ENCODE results near the gene TBX2.
"Not testable (repeated sequence)": the region's sequence is repeated elsewhere in the genome, so short reads cannot be mapped to it uniquely, and the experiment has no call there.

TBX2 gene

GRCh38 chr17:61414141-61414935 lies 14.7 kb downstream of the TBX2 start:
- no peak for DNase-seq

- no peak for DNase-seq
These were observed 15.3 kb downstream of the TBX2 start for GRCh38 chr17:61414936-61415251.

GRCh38 chr17:61415374-61416210 lies 15.9 kb downstream of the TBX2 start:
- no peak for DNase-seq

- no peak for DNase-seq
These were observed 16.5 kb downstream of the TBX2 start for GRCh38 chr17:61416211-61416539.

GRCh38 chr17:61416540-61417363 lies 17.1 kb downstream of the TBX2 start:
- peak; percentile 31 to 54 for DNase-seq

GRCh38 chr17:61418449-61418848 lies 18.8 kb downstream of the TBX2 start:
- DNase-seq = no peak

- no peak for DNase-seq
These were observed 19.9 kb downstream of the TBX2 start for GRCh38 chr17:61419496-61420046.

- no peak for DNase-seq
These were observed 20.4 kb downstream of the TBX2 start for GRCh38 chr17:61420052-61420451.

- DNase-seq = no peak
These were observed 21.2 kb downstream of the TBX2 start for GRCh38 chr17:61420745-61421398.

GRCh38 chr17:61421460-61421859 lies 21.8 kb downstream of the TBX2 start:
- no peak for DNase-seq

GRCh38 chr17:61422116-61422799 lies 22.6 kb downstream of the TBX2 start:
- DNase-seq = no peak

GRCh38 chr17:61422869-61423268 lies 23.2 kb downstream of the TBX2 start:
- no peak for DNase-seq

GRCh38 chr17:61423967-61424649 lies 24.5 kb downstream of the TBX2 start:
- no peak for DNase-seq

GRCh38 chr17:61425682-61426481 lies 26.2 kb downstream of the TBX2 start:
- DNase-seq = no peak

- no peak for DNase-seq
These were observed 27.1 kb downstream of the TBX2 start for GRCh38 chr17:61426482-61427304.

GRCh38 chr17:61427567-61427966 lies 27.9 kb downstream of the TBX2 start:
- DNase-seq = no peak

GRCh38 chr17:61429274-61429673 lies 29.6 kb downstream of the TBX2 start:
- DNase-seq = no peak

- DNase-seq = not testable (repeated sequence)
These were observed 30.2 kb downstream of the TBX2 start for GRCh38 chr17:61429831-61430230.

- DNase-seq = no peak
These were observed 32.1 kb downstream of the TBX2 start for GRCh38 chr17:61431594-61432311.

All from stimulated activated CD4-positive, alpha-beta T cell treated with anti-CD3 and anti-CD28 coated beads, Interleukin-4, amount 100 ng/mL, for 4 hours (primary cell).